Mucosa of rectum (tissue), 2 donors: Measurements from ENCODE around the gene RFLNA.

Experiments used
- H3K27ac ChIP-seq, 2 donors: one replicate each; pipeline ENCODE4 v1.7.0; 2013; ENCODE audit warnings: inconsistent platforms in 2 of 2, low read depth in 2 of 2, low read length in 2 of 2
- H3K27me3 ChIP-seq, 2 donors: one replicate each; pipeline ENCODE4 v1.7.0; 2013; ENCODE audit warnings: low read length in 2 of 2; ENCODE audit not compliant: control insufficient read depth in 2 of 2, insufficient read depth in 2 of 2
- H3K36me3 ChIP-seq, 2 donors: one replicate each; pipeline ENCODE4 v1.7.0; 2013; ENCODE audit warnings: low read length in 2 of 2; ENCODE audit not compliant: control insufficient read depth in 2 of 2, insufficient read depth in 2 of 2
- H3K4me1 ChIP-seq, 2 donors: one replicate each; pipeline ENCODE4 v1.7.0; 2013; ENCODE audit warnings: low read length in 2 of 2, mild to moderate bottlenecking in 1 of 2; ENCODE audit not compliant: control insufficient read depth in 2 of 2, insufficient read depth in 2 of 2
- H3K4me3 ChIP-seq, 2 donors: one replicate each; pipeline ENCODE4 v1.7.0; 2013; ENCODE audit warnings: low read length in 2 of 2
- H3K9ac ChIP-seq, 2 donors: one replicate each; pipeline ENCODE4 v1.7.0; 2013; ENCODE audit warnings: low read length in 2 of 2, low read depth in 1 of 2, mild to moderate bottlenecking in 1 of 2
- H3K9me3 ChIP-seq, 2 donors: one replicate each; pipeline ENCODE4 v1.7.0; 2013; ENCODE audit warnings: low read length in 2 of 2; ENCODE audit not compliant: control insufficient read depth in 2 of 2
- donor health status: healthy.
- donor health status: Normal muscosa, but diverticular disease.

Gene RFLNA

DNA sequence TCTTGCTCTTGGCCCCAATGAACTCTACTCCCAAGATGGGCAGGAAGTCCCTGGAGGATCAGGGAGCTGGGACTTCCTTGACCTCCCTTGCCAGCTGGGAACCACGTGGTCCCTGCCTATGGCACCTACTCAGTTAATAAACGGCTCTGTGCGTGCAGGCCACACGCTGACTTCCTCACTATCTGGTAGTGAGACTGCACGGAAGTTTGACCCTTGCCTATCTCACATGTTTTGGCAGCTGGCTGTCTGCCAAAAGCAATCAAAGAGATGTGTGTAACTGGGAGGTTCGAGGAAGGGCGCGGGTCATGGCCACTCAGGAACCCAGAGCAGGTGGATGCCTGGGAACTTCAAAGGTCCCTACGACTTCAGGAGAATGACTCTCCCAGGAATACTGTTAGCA lies 57.9 kb downstream of the RFLNA start:
- no peaks in the 10 kb centered on the region for H3K27me3 ChIP-seq
- H3K36me3 ChIP-seq, result peaks cover 73% of the 10 kb centered on the region in 2 donors
- H3K9ac ChIP-seq, result no peak overlapping the region
- H3K4me1 ChIP-seq, result peaks cover 13% of the 10 kb centered on the region in 2 donors
- no peaks in the 10 kb centered on the region for H3K9me3 ChIP-seq
- peak overlapping the region; percentile 9 to 52 for H3K27ac ChIP-seq
- no peak overlapping the region for H3K4me3 ChIP-seq

DNA sequence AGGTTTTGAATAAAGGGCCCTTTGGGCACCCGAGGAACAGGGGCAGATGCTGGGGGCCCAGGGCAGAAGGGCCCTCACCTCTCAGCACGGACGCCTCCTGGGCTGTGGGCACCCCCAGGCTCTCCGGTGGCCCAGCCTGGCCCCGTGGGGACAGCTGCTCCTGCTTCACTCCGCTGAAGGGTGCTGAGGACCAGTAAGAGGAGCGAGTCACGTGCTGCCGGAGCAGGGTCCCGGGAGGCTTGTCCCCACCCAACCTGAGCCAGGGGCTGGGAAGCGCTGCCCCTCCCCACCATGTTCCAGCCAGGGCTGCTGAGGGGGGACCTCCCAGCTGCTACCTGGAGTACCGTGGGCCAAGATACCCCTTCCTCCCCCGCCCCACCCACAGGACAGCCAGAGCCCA lies 59.5 kb downstream of the RFLNA start:
- H3K36me3 ChIP-seq, result peaks cover 75 to 76% of the 10 kb centered on the region in 2 donors
- H3K4me3 ChIP-seq, result no peak overlapping the region
- no peaks in the 10 kb centered on the region for H3K27me3 ChIP-seq
- no peak overlapping the region for H3K27ac ChIP-seq
- peaks cover 15 to 17% of the 10 kb centered on the region in 2 donors for H3K4me1 ChIP-seq
- H3K9me3 ChIP-seq, result no peaks in the 10 kb centered on the region
- H3K9ac ChIP-seq, result no peak overlapping the region

DNA sequence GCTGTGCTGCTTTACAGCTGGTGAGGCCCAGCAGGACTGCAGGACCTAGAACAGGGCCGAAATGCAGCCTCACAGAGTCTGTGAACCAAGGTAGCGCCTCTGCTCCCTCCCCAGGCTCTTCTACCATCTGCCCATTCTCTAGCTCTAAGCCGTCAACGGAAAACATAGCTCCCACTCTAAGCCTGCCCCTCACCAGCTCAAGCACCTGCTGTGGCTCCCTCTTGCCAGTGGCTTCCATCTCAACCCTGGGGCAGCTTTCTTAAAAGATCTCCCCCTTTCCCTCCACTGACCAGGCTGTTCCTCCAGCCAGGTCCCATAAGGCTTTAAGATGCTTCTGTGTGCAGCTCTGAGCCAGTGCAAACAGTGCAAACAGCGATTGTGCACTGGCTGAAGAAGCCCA lies 61.3 kb downstream of the RFLNA start:
- Histone ChIP-seq H3K27me3 (no peaks in the 10 kb centered on the region), H3K27ac (no peak overlapping the region), H3K36me3 (peaks cover 61 to 62% of the 10 kb centered on the region in 2 donors)

DNA sequence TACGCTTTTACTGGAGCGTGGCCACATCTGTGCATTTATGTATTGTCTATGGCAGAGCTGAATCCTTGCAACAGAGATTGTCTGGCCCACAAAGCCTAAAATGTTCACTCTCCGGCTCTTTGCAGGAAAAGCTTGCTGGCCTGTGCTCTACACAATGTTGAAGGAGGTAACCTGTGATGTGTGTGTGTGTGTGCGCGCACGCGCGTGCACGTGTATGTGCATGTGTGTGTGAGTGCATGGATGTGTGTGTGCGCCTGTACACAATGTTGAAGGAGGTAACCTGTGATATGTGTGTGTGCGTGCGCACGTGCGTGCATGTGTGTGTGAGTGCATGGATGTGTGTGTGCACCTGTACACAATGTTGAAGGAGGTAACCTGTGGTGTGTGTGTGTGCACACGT lies 62.7 kb downstream of the RFLNA start:
- Histone ChIP-seq H3K4me3 (no peak overlapping the region), H3K4me1 (peaks cover 27 to 31% of the 10 kb centered on the region in 2 donors), H3K9me3 (no peaks in the 10 kb centered on the region), H3K27me3 (no peaks in the 10 kb centered on the region), H3K9ac (no peak overlapping the region), H3K36me3 (peaks cover 54 to 57% of the 10 kb centered on the region in 2 donors), H3K27ac (no peak overlapping the region)

More for the DNA sequence above, 61.3 kb downstream of the RFLNA start:
- H3K4me3 ChIP-seq, result no peak overlapping the region
- H3K9ac ChIP-seq, result no peak overlapping the region
- H3K4me1 ChIP-seq, result peaks cover 31 to 32% of the 10 kb centered on the region in 2 donors
- H3K9me3 ChIP-seq, result no peaks in the 10 kb centered on the region

DNA sequence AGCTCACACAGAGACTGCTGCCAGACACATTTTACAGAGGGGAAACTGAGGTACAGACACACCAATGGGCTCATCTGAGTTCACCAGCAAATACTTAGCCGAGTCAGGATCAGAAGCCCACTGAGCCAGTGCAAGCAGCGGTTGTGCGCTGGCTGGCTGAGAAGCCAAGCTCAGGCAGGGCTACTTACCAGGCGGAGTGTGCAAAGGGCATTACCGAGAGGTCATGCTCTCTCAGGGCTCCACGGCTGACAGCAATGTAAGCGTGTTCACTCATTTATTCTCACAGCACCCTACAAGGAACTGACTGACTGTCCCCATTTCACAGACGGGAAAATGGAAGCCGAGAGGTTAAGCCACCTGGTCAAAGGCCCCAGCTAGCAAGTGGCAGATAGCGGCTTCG lies 63.7 kb downstream of the RFLNA start:
- Histone ChIP-seq H3K27ac (no peak overlapping the region), H3K9ac (no peak overlapping the region), H3K9me3 (no peaks in the 10 kb centered on the region), H3K27me3 (no peaks in the 10 kb centered on the region), H3K4me3 (no peak overlapping the region), H3K36me3 (peaks cover 48 to 52% of the 10 kb centered on the region in 2 donors), H3K4me1 (peaks cover 18 to 21% of the 10 kb centered on the region in 2 donors)

DNA sequence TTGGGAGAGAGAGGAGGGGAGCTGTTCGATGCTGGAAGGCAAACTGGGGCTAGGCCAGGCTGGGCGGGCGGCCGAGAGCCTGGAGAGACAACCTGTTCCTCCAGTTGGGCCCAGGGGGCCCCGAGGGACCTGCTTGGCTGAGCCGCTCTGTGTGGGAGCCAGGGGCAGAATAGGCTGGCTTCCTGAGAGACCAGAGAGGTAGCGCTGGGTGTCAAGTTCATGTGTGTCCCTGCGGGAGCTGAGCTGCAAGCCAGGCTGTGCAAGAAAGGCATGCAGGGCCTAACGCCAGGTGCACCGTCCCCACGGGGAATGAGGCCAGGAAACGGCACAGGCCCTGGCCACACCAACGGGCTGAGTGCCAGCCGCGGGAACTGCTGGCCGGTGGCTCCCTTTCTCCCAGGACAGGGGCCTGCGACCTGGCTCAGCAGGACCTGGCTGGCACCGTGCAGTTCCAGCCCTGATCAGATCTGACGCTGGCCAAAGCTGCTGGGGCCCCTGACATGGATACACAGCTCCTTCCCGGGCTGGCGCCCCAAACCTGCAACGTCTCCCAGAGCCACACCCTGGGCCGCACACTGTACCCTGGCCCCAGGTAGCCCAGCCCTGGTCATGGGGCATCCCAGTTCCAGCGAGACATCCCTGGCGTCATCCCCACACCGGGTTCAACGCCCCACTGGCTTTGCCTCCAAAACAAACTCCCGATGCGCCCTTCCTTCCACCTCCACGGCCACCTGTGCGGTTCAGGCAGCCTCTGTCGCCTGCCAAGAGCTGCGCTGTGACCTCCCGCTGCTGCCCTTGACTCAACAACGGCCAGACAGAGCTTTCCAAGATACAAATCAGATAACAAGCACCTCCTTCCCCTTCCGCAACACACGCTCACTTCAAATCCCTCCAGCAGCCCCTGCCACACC lies 65.0 kb downstream of the RFLNA start:
- peak overlapping the region; percentile 55 to 61 for H3K27ac ChIP-seq
- H3K9ac ChIP-seq, result peak overlapping the region in 1 of 2 donors; percentile 42
- H3K4me3 ChIP-seq, result no peak overlapping the region
- H3K9me3 ChIP-seq, result no peaks in the 10 kb centered on the region
- H3K27me3 ChIP-seq, result no peaks in the 10 kb centered on the region
- peaks cover 17 to 21% of the 10 kb centered on the region in 2 donors for H3K4me1 ChIP-seq
- H3K36me3 ChIP-seq, result peaks cover 39 to 42% of the 10 kb centered on the region in 2 donors

DNA sequence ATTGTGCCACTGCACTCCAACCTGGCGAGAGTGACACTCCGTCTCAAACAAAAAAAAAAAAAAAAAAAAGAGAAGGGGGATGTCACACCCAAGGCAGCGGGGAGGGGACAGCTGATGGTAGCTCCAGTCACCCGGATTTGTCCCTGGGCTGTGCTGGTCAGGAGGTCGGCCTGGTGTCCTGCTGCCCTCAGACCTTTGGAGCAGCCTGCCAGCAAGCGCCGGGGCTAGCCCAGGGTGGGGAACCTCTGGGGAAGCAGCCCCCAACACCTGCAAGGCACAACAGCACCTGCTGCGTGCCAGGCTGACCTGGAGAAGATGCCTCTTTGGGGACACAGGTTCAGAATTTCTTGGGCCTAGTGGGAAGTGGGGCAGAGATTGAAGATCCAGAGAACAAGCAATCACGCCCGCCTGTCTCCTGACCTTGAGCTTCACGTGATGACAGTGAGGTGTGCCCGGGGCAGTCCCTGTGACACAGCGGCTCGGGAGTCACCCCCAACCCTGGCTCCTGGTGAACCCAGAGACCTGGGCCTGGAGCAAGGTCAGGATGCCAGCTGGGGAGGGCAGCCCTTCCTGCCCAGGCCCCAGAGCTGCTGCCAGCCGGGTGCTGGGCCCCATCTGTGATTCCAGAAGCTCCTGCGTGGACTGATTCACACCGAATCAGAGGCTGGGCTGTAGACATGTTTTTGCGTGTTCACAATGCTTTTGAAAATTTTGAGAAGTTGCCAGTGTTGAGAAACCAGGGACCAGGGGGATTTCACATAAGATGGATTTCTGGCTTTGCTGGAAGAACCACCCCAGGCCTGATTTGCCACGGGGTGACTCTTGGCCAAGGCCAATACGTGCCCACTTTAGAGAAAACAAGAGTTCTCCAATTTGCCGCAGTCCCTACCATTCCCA lies 66.4 kb downstream of the RFLNA start:
- Histone ChIP-seq H3K9ac (no peak overlapping the region), H3K9me3 (no peaks in the 10 kb centered on the region), H3K27me3 (no peaks in the 10 kb centered on the region), H3K36me3 (peaks cover 30 to 37% of the 10 kb centered on the region in 2 donors), H3K4me1 (peaks cover 17 to 21% of the 10 kb centered on the region in 2 donors), H3K4me3 (no peak overlapping the region), H3K27ac (no peak overlapping the region)

DNA sequence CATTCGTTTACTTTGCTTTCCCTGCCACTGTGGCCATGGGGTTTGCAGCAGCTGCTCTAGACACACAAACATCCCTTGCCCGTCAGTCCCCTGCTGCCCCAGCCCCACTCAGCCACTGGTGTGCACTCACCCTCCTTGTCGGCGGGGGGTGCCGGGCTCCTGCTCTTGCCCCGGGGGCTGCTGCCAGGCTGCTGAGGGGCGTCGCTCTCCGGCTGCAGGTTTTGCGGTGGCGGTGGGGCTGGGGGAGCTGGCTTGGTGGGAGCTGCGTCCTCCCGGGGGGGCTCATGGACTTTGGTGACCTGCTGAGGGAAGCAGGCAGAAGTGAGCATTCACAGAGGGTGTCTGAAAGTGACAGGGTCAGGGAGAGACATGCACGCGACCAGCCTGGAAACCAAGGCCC lies 67.1 kb downstream of the RFLNA start:
- peaks cover 26 to 37% of the 10 kb centered on the region in 2 donors for H3K36me3 ChIP-seq
- no peaks in the 10 kb centered on the region for H3K9me3 ChIP-seq
- no peaks in the 10 kb centered on the region for H3K27me3 ChIP-seq
- H3K4me3 ChIP-seq, result no peak overlapping the region
- H3K27ac ChIP-seq, result no peak overlapping the region
- H3K4me1 ChIP-seq, result peaks cover 17 to 21% of the 10 kb centered on the region in 2 donors
- no peak overlapping the region for H3K9ac ChIP-seq

DNA sequence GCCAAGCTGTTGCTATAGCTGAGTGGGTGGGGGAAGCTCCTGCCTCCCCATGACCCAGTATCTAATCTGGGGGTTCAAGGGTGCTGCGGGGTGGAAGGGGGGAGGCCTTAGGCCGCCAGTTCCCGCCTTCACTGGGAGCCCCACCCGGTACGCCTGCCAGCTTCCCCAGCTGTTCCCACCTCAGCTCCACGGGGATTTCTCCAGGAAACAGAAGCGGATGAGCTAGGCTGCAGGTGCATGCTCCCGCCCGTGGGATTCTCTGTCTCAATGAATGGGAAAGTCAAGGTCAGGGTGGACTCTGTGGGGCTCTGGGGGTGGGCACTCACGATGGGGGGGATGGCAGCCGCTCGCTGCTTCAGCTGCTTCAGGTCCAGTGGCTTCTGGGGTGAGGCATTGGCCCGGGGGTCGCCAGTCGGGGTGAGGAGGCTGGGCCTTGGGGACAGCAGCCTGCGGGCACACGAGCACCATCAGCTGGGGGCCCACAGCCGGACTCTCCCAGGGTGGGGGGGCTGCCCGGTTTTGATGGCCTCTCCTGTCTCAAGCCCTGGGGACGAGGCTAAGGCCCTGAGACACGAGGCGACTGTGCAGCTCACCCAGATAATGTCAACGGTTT lies 68.6 kb downstream of the RFLNA start:
- Histone ChIP-seq H3K4me3 (no peak overlapping the region), H3K9me3 (no peaks in the 10 kb centered on the region), H3K27ac (no peak overlapping the region), H3K27me3 (no peaks in the 10 kb centered on the region), H3K9ac (no peak overlapping the region), H3K36me3 (peaks cover 11 to 22% of the 10 kb centered on the region in 2 donors), H3K4me1 (peaks cover 28 to 32% of the 10 kb centered on the region in 2 donors)
